ENCODE measurements around the gene LRRC45.
"Not testable (repeated sequence)": the region's sequence is repeated elsewhere in the genome, so short reads cannot be mapped to it uniquely, and the experiment has no call there.

LRRC45 gene

DNA sequence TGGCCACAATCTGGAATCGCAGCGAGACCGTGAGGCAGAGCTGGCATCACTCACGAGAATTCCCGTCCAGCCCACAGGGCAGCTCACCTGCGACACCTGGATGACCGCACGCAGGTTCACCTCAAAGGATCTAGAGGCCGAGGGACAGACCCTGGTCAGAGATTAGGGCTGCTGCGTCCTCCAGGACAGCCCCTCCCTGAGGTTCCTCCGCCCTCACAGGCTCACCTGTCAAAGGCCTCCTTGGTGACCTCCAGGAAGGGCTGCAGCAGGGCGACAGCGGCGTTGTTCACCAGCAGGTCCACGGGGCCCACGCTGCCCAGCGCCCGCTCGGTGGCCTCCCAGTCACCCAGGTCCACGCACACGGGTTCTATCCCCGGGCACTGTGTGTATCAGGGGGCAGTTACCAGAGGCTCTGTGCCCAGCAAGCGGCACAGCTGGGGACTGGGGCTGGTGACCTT lies 13.6 kb downstream of the LRRC45 start:
- no peak for DNase-seq

DNA sequence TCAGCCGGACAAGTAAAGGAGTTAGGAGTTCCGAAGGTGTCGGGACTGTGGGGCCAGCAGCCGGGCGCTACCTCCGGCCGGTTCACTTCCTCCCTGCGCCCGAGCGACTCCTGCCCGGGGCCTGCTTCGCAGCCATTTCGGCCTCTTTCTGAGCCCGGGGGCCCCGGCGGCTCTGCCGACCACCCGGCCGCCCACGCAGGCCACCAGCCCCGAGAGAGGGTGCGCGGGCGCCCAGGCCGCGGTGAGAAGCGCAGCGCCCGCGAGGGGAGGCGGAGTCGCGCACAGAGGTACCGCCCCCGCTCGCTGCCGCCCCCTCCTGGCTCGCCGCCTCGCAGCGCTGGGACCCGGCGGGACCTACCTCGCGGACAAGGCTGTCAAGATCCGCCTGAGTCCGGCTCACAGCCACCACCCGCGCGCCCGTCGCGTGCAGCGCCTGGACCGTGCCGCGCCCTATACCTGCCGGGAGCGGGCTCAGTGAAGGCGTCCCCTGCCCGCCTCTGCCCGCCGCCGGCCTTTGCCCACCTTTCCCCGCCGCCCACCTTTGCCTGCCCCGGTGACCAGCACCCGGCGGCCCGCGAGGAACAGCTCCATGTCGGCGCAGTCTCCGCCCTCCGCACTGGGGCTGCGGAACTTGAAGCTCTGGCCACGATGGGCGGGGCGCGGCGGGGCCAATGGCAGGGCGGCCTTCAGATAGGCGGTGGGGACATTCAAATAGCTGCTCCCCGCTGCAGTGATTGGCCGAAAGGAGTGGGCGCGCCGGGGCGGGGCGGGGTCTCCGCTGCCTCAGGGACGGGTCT lies 14.2 kb downstream of the LRRC45 start, which contains the start of gene DCXR:
TSS of gene DCXR (minus strand) at position 606 of the 797 bp plus-strand sequence. CDS start at position 591, 15 bp downstream.
- peak; percentile 93 for DNase-seq

DNA sequence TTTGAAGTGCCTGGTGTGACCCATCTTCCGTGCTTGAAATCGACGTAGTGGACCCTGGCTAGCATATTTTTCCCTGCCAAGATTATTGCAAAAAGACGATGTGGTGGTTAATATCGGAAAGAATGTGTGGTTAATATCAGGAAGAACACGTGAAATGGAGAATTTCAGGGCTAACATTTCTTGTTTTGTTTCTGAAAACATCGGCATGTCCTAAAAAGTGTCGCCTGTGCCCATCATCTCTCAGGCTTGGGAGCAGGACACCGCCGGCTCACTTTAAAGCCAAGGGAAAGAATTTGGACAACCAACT lies 14.7 kb downstream of the LRRC45 start:
- DNase-seq, result no peak

DNA sequence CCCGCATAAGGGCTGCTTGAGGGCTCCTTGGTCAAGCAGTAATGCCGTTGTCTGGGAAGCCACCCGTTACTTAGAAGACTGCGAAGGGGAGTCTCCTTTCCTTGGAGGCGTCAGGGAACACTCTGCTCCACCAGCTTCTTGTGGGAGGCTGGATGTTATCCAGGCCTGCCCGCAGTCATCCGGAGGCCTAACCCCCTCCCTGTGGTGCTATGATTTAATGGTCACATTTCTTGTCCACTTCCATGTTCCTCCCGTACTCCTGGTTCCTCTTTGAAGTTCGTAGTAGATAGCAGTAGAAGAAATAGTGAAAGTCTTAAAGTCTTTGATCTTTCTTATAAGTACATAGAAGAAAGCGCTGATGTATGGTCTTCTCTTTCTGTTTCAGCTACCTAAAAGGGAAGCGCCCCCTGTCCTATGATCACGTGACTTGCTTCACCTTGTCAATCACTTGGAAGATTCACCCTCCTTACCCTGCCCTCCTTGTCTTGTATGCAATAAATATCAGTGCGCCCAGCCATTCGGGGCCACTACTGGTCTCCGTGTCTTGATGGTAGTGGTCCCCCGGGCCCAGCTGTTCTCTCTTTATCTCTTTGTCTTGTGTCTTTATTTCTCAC lies 15.8 kb downstream of the LRRC45 start:
- not testable (repeated sequence) for DNase-seq

DNA sequence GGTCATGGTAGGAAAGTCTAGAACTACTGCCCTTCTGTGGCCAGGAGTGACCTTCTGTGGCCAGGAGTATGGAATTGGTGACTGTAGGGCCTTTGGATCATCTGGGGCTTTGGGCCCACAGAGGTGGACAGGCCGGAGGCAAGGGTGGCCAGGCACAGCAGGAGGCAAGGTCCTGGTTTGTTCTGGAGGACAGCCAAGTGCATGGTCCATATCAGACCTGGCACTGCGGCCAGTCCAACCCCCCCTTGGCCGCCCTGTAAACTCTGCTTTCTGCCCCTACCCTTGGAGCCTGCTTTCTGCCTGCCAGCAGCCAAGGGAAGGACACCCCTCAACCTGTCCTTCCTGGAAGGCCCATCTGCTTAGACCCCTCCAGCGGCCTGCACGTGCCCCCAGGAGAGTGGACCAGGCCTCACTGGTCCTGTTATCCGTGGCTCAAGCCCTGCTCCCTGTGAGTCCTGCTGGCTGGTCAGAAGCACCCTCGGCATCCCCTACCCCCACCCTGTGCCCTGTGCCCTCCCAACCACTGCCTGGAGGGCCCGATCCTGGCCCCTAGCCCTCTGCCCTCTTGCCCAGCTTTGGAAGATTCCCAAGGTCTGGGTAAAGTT lies 16.7 kb downstream of the LRRC45 start:
- DNase-seq, result no peak

DNA sequence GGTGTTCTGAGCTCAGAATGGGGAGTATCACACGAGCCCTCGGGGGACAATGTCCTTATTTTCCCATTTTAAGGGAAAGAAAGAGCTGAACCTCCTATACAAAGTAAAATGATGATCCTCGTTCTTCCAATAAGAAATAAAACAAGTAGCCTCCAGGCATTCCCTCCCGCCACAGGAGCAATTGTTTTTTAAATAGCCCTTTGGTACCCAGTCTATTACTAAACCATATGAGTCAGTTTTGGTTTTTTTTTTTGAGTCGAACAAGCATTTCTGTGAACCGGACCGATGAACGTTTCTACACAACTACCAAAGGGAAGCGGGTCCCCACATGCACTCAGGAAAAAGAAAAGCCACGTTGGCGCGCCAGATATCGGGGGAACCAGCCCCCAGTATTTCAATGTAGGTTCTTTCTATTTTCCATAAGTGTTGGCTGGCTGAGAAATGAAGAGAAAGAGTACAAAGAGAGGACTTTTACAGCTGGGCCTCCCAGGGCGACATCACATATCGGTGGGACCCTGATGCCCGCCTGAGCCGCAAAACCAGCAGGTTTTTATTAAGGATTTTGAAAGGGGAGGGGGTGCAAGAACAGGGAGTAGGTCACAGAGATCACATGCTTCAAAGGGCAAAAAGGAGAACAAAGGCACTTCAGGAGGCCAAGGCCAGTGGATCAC lies 18.2 kb downstream of the LRRC45 start:
- DNase-seq, result no peak

DNA sequence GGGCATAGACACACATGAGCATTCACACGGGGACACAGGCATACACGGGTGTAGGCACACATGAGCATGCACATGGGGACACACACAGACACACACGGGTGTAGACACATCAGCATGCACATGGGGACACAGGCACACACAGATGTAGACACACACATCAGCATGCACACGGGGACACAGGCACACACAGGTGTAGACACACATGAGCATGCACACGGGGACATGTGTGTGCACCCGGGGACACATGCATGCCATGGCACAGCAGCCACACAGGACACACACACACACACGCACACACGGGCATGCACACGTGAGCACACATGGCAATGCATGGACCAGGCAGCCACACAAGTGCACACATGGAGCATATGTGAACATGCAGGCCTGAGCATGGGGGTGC lies 19.5 kb downstream of the LRRC45 start:
- DNase-seq, result no peak

DNA sequence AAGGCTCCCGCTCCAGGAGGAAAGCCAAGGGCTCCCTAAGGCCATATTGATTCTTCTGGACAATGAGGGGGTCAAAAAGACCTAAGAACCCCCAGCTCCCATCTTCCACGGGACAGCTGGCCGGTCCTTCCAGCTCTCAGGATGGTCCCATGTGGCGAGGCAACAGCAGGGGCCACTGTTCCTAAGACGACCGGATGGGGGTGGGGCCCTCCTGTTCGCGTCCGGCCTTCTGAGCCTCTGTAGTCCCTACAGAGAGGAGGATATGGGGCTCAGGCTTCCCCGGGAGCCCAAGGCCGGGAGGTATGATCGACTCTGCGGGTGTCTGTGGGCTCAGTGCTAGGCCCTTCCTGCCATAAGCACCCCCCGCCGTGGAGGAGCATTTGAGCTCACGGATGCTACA lies 20.4 kb downstream of the LRRC45 start:
- no peak for DNase-seq

DNA sequence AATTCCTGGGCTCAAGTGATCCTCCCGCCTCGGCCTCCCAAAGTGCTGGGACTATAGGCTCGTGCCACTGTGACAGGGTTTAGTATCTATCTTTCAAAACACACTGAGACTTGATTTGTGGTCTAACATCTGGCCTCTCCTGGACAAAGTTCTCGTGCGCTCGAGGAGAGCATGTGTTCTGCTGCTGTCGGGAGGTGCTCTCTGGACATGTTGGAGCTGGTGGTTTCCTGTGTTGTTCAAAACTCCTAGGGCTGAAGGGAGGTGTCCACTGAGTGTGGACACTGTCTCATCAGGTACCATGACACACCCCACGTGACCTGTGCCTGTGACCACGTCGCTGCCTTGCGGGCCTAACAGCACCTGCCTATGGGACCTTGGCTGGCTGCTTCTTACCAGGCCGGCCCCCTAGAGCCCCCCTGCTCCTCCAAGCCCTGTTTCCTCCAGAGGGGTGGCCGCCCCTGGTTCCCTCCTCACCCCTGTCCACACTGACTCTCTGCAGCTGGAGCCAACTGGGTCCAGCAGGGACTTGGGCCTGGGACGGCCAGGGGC lies 22.9 kb downstream of the LRRC45 start:
- DNase-seq, result no peak

DNA sequence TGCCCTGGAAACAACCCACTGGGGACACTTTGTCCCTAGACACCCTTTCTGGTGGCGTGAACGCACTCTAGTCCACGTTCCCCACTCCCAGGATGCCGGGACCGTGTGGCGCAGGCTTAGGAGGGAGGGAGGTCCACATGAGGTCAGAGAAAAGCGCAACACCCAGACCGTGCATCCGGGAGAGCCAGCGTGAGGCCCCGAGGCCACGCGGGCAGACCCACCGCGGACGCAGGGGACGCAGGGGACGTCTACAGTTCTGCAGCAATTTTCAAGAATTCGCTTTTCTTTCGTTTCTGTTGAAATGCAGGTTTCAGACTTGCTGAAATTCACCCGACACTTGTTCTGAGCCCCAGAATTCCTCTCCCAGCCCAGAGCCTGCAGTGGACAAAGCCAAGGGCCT lies 23.8 kb downstream of the LRRC45 start:
- no peak for DNase-seq

DNA sequence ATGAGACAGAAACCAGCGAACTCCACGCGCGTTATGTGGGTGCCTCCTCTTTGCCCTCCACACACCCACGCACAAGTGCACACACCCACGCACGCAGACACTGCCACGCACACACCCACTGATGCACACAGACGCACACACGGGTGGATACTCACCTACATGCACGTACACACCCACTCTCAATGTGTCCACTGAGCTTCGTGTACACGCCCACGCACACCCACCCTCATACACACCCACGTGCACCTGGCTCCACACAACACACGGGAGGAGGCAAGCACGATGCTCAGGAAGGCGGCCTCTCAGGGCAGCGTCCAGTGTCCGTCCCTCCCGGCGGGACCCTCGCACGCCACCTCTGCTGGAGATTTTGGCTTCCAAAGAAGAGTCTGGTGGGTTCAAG lies 24.3 kb downstream of the LRRC45 start:
- no peak for DNase-seq

DNA sequence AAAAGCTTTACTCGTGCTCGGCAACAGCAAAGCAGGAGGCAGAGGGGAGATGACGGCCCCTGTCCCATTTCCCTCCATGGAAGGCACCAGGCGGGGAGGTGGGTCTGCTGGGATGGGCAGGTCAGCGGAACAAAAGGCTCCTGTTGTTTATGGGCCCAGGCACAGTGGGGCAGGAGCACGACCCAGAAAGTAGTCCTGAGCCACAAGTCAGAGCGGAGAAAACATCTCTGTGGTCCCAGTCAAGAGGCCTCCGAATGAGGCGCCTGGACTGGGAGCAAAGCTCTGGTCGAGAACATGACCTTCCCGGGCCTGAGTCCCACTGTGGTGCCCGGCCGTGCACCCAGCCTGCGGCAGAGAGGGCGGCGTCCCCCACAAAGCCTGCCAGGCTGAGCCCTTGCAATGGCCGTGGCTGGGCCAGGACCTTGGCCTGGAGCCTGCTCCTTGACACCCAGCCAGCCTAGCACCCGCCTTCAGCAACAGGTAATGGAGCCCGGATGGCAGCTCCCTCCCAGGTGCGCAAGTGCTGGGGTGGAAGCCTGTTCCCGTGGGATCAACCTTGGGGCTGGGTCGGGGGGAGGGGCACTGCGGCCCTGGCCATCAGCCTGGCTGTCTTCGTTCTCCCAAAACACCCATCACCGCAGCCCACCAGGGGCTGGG lies 24.9 kb downstream of the LRRC45 start:
- no peak for DNase-seq

DNA sequence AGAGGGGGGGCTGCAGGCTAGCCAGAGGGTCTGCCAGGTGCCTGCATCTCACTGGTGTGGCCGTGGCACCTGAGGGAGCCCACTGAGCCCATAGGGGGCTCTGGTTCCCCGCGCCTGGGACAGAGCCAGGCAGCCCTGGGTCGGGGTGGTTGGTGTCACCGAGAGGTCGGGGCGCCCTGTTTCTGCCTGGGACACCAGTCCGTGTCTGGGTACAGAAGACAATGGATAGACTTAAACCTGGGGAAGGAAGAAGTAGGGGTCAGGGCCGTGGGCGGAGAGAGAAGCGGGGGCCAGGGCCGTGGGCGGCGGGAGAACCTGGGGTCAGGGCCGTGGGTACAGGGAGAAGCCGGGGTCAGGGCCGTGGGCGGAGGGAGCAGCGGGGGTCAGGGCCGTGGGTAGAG lies 25.5 kb downstream of the LRRC45 start:
- no peak for DNase-seq

DNA sequence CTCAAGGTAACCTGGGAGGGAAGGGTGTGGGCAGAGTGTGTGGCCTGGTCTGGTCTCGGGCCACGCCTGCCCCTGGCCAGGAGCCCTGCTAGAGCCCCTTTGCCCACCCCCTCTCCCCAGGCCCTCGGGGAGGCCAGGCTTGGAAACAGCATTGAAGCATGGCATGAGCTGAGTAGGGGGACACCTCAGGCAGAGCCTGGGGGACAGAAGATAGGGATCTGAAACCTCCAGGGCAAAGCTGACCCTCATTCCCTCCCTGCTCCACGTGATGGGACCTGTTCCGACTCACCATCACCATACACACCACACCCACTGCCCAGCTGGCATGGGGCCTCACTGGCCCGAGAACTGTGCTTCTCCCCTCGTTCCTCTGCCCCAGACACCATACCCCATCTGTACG lies 26.0 kb downstream of the LRRC45 start:
- DNase-seq, result no peak

DNA sequence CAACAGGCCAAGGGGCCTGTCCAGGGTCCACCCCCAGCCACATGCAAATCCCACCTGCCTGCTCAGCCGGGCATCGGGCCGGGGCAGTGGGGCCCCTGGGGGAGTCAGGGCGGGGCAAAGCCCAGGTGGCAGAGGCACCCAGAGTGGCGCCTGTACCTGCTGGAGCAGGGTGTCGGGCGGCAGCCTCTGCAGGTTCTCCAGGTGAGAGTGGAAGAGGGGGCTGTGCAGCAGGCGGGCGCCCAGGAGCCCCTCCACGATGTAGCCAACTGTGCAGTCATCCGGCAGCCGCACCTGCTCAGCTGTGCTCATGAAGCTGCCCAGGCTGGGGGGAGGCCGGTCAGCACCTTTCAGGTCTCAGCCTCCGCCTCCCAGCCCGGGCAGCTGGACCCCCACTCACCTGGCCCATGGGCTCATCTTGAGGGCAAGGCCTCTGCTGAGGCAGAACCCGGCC lies 26.4 kb downstream of the LRRC45 start:
- DNase-seq, result no peak

DNA sequence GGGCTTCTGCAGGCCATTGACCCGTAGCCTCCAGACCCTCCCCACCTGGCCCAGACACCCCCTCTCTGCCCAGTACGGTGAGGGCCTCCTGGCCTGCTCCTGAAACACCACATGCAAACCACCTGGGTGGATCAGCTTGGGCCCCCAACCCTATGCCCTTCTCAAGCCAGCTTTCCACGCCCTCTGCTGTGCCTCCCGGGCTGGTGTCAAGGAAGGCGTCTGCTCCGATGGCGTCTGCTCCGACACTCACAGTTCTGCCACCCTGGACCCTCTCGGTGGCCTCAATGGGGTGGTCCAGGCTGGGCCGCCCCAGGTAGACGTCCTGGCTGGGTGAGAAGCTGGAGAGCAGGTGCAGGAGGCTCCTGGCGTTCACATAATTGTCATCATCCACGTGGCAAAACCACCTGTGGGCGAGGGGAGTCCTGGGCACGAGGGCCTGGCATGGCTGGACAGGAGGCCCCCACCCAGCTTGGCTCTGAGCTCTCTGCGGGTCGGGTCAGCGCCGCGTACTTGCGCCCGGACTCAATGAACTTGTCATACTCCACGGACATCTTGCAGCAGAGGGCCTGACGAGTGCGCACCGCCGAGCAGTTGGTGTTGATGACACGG lies 27.2 kb downstream of the LRRC45 start:
- no peak for DNase-seq

DNA sequence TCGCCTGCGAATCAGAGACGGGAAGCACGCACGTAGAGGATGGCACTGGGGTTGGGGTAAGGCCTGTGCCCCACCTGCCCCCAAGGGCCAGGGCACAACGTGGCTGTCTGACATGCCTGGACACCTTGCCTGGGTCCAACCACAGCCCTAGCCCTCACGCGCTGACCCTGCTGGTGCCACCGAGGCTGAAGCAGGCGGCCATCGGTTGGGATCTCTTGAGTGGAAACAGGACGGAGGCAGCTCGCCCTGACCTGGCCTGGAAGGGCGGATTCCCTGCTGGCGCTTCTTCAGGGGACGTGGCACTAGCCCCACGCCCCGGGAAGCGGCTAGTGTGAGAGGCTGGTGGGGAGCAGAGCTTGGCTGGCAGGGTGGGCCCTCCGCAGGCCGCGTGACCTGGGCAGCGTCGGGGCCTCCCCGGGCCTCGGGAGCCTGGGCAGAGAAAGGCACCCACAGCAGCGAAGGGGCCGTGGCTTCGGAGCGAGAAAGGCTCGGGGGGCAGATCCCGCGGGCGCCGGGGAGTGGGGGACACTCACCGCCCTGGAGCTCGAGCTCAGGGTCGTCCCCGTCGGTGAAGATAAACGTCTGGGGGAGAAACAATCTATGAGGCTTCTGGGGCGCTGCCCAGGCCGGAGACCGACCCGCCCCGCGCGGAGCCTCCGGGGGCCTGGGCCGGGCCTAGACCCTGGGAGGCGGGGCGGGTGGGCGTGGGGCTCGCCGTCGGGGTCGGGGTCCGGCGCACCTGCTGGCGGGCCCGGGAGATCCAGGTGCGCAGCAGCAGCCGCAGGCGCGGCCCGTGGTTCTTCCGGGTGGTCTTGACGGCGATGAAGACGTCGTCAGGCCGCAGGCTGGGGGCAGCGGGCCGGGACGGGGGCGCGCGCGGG lies 27.9 kb downstream of the LRRC45 start:
- DNase-seq, result no peak

DNA sequence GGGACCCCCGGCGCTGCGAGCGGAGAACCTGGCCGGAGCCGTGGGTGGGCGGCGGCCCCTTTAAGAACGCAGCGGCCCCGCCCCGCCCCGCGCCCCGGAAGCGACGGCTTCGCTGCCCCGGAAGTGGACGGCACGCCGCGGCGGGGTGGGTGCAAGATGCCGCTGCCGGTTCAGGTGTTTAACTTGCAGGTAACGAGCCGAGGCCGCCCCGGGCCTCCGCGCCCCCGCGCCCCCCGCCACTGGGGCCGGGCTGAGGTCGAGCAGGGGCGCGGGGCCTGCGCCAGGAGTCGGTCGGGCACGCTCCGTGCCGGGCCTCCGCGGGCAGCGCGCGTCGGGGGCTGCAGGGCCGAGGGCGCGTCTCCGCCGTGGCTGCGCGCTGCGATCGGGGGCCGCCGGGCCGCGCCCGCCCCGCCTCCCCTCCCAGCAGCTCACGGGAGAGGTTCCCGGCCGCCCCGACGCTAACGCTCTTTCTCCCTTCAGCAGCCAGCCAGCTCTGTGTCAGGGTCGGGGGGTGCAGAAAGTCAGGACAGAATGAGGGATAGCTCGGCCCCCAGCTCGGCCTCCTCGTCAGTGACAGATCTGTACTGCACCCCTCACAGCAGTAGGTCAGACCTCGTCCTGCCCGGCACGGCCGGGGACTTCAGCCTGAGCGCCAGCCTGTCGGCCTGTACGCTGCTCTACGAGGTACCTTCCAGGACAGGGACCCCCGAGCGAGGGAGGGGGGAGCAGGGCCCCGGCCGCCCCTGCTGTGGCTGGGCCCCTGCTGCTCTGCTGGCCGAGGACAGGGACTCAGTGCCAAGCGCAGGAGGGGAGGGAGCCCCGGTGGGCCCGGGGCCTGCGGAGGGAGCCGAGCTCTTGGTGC lies 28.9 kb downstream of the LRRC45 start, which contains the start of the genes GPS1 and RFNG:
TSS of gene GPS1 (plus strand) at position 123 of the 862 bp plus-strand sequence. CDS start at position 157, 34 bp downstream.
TSS of gene RFNG (minus strand) at position 36 of the 862 bp plus-strand sequence. CDS start 45 bp downstream, outside the sequence.
- peak; percentile 84 for DNase-seq

DNA sequence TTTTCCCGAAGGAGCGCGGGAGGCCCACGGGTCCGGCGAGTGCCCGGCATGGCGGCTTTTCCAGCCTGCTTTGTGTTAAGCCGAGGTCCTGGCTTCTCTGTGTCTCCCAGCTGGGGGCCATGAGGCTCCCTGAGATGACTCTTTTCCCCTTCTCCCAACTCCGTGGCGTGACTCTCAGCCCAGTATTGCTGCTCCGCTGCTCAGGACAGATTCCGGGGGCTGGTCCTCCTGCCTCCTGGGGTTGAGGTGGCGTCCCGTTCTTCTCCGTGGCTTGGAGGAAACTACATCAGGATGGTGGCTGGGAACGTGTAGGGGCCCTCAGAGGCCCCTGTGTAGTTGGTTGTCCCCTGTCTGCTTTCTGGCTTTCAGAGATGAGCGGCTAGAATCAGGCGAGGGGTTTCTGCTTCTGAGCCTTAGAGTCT lies 29.5 kb downstream of the LRRC45 start:
- no peak for DNase-seq

DNA sequence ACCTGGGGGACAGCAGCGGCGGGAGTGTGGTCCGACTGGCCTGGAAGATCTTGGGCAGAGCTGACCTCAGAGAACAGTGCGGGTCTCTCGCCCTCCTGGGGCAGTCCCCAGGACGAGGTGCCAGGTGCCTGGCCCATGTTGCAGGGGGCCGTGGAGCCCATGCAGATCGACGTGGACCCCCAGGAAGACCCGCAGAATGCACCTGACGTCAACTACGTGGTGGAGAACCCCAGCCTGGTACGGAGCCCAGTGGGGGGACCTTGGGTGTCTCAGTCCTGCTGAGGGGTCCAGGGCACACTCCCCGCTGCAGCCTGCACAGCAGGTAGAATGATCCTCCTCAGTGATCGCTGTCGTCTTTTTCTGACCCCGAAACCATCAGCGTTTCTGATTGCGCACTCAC lies 30.0 kb downstream of the LRRC45 start:
- no peak for DNase-seq

All from activated T-cell treated with anti-CD3 and anti-CD28 coated beads, Interleukin-2, amount 50 U/mL, for 1 hour (primary cell).